Kidney (tissue), 14 donors: Measurements from ENCODE around the gene MEGF6. TPM values are rescaled to one million over a fixed set of nuclear protein-coding genes. Genes with fewer than 3 reads are reported as not detected.

ENCODE experiments used
- DNase-seq, 5 donors: peaks; one replicate each; pipeline ENCODE4 v3.0.0-alpha.2; 2013 to 2020
- FAIRE-seq: peaks from 2 replicates; lab custom pipeline; 2012; peaks lifted over from hg19 to GRCh38; lab: Jason Lieb, UNC
- H3K27ac ChIP-seq, 2 donors: one replicate each; pipeline ENCODE4 v1.7.0; 2013; ENCODE audit warnings: low read depth in 2 of 2, low read length in 2 of 2, inconsistent platforms in 1 of 2
- H3K27me3 ChIP-seq: one replicate; pipeline ENCODE4 v1.7.1; 2013; ENCODE audit warnings: low read length, inconsistent platforms; ENCODE audit not compliant: control insufficient read depth, insufficient read depth
- H3K36me3 ChIP-seq, 3 donors: one replicate each; pipeline versions ENCODE4 v1.7.0 to v1.7.1; 2013; ENCODE audit warnings: low read length in 3 of 3, control low read depth in 1 of 3, inconsistent platforms in 1 of 3; ENCODE audit not compliant: insufficient read depth in 3 of 3, control insufficient read depth in 2 of 3
- H3K4me1 ChIP-seq, 3 donors: one replicate each; pipeline versions ENCODE4 v1.7.0 to v1.7.1; 2013; ENCODE audit warnings: low read length in 3 of 3, inconsistent platforms in 1 of 3, low read depth in 1 of 3; ENCODE audit not compliant: control insufficient read depth in 2 of 3, insufficient read depth in 2 of 3
- H3K4me3 ChIP-seq, 3 donors: one replicate each; pipeline versions ENCODE4 v1.7.0 to v1.8.1; 2013; ENCODE audit warnings: low read length in 3 of 3, control low read depth in 1 of 3, inconsistent platforms in 1 of 3
- H3K9ac ChIP-seq, 3 donors: one replicate each; pipeline versions ENCODE4 v1.7.0 to v1.7.1; 2013; ENCODE audit warnings: low read length in 3 of 3, control low read depth in 1 of 3, inconsistent platforms in 1 of 3
- H3K9me3 ChIP-seq, 3 donors: one replicate each; pipeline versions ENCODE4 v1.7.0 to v1.7.1; 2013; ENCODE audit warnings: low read length in 3 of 3, control low read depth in 1 of 3, inconsistent platforms in 1 of 3; ENCODE audit not compliant: control insufficient read depth in 2 of 3, insufficient read depth in 1 of 3
- CTCF ChIP-seq: IDR thresholded peaks from 3 replicates; pipeline ENCODE4 v1.5.1; 2012; ENCODE audit warnings: mild to moderate bottlenecking, moderate library complexity, borderline replicate concordance; ENCODE audit not compliant: insufficient read depth; ENCODE audit errors: extremely low read depth
- intact Hi-C: fragments of 100-400 bp; cut with DNase I; formaldehyde crosslinking; loops from one replicate; pipeline ENCODE4 v1.11.1; 2022
- polyA plus RNA-seq: library from polyadenylated mRNA; stranded (reverse); fragments of 350-450 nt; fragmentation: Illumina TruSeq; extraction: RNeasy Lipid Tissue Mini Kit (QIAGEN cat#74804); gene quantifications from one replicate; pipeline ENCODE4 v1.2.3, GENCODE V29; 2014; ENCODE audit warnings: low read depth, low replicate concordance; ENCODE audit not compliant: insufficient read depth
- total RNA-seq: library from RNA; stranded (reverse); fragmentation: NEBNext Ultra II Directional; extraction: Animal tissue kit (Norgen Biotek cat#: 25700); gene quantifications from one replicate; pipeline ENCODE4 v1.2.1, GENCODE V29; 2021
- donor health status: control.
- donor health status: control.
- donor health status: control.
- donor health status: control.
- donor health status: control.
- donor health status: DM: yes; HTN: yes; CAD: no.
- donor health status: Normal renal cell carcinoma (clear cell type).

Gene MEGF6
- total and polyA plus RNA-seq, 2 donors from 2014 or later: 2.8 to 10.9 TPM

DNA sequence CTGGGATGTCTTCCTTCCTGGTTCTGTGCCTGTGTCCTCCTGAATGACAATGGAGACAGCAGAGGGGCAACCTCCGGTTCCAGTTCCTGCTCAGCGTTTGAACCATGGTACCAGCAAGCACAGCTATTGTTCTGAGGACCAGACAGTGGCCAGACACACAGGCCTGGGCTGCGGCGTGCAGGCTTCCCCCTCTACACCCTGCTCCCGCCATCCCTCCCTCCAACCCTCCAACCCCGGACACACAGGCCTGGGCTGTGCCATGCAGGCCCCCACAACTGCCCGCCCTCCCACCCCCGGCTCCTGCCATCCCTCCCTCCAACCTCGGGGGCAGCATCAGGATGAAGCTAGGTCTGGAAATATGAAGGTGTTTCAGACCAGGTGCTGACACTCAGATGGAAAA is 5.6 kb upstream of the MEGF6 start:
- H3K36me3 ChIP-seq: no peaks in the 10 kb centered on the region
- intact Hi-C loops: loop anchor here (5.0 kb wide), 1 partner anchor 130 kb away; no protein-coding TSS in a partner anchor
- H3K4me3 ChIP-seq: no peak overlapping the region
- no peaks in the 10 kb centered on the region for H3K9me3 ChIP-seq
- FAIRE-seq (no peak), DNase-seq (no peak)
- no peaks in the 10 kb centered on the region for H3K27me3 ChIP-seq
- H3K27ac ChIP-seq: no peak overlapping the region
- no peak overlapping the region for H3K9ac ChIP-seq
- TF ChIP-seq CTCF: no peak
- H3K4me1 ChIP-seq: peaks cover 0 to 7% (median 0%) of the 10 kb centered on the region in 3 donors

GRCh38 chr1:3614755-3615742 is 3.7 kb upstream of the MEGF6 start:
- Histone ChIP-seq H3K27ac (no peak overlapping the region), H3K9ac (no peak overlapping the region), H3K36me3 (no peaks in the 10 kb centered on the region), H3K9me3 (no peaks in the 10 kb centered on the region), H3K4me1 (peaks cover 0 to 10% (median 0%) of the 10 kb centered on the region in 3 donors), H3K27me3 (no peaks in the 10 kb centered on the region), H3K4me3 (no peak overlapping the region)
- TF ChIP-seq CTCF: peak; percentile 32
- intact Hi-C loops: loop anchor here (5.0 kb wide), 1 partner anchor 128 kb away; no protein-coding TSS in a partner anchor
- FAIRE-seq (no peak), DNase-seq (no peak)

DNA sequence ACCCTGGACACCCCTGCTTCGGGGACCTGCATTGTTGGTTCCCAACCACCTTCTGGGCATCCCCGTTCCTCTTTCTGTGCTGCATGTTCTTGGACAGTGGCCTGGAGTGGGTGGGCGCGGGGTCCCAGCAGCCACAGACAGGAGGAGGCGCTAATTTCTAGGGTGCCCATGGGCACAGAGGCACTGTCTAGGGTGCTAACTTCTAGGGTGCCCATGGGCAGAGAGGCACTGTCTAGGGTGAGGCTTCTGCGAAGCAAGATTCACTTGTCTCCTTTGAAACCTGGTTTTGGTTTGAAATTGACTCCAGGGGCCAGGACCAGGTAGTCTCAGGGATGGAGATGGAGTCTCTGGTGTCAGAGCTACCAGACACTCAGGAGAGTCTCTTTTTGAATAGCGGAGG is 815 bp upstream of the MEGF6 start:
- no peak for TF ChIP-seq CTCF
- H3K4me3 ChIP-seq: no peak overlapping the region

More for the DNA sequence above, 815 bp upstream of the MEGF6 start:
- intact Hi-C loops: no loop called here
- FAIRE-seq: no peak
- H3K9me3 ChIP-seq: no peaks in the 10 kb centered on the region
- no peak for DNase-seq
- H3K4me1 ChIP-seq: peaks cover 0 to 10% (median 0%) of the 10 kb centered on the region in 3 donors
- no peak overlapping the region for H3K9ac ChIP-seq
- no peaks in the 10 kb centered on the region for H3K27me3 ChIP-seq
- H3K27ac ChIP-seq: no peak overlapping the region
- no peaks in the 10 kb centered on the region for H3K36me3 ChIP-seq
